ENCODE data around the gene SLC35D1. TPM values are rescaled to one million over a fixed set of nuclear protein-coding genes. Genes with fewer than 3 reads are reported as not detected.
A peak's percentile ranks its signal among the peaks of the same experiment; 100 is the strongest.

Gene SLC35D1
- 5.6 TPM for total RNA-seq
- long read RNA-seq, partial matches to known transcripts: 1 of 5 reads
- long read RNA-seq, other reads (novel, unspliced or antisense): 4 of 5 reads

- intact Hi-C loops (cut with DNase I): no loop called here
- no peak for TF ChIP-seq CTCF (IDR thresholded peaks at IDR 0.05)
- Histone ChIP-seq H3K27ac (peak within 1 kb of the TSS; percentile 94), H3K27me3 (ENCODE audit: low read depth) (no peaks in the 10 kb centered on the region), H3K4me1 (peaks cover 11% of the 10 kb centered on the region), H3K4me3 (peak within 1 kb of the TSS; percentile 78), H3K9me3 (no peaks in the 10 kb centered on the region), H3K36me3 (peaks cover 16% of the 10 kb centered on the region)
- ATAC-seq: peak; percentile 93
- DNase-seq: peak; percentile 84
Measured at GRCh38 chr1:67053785-67054772, at the start of gene SLC35D1. Gene SLC35D1 (minus strand): TSS chr1:67054148. CDS start chr1:67054013, 135 bp downstream.

GRCh38 chr1:67103548-67103947 lies 49.6 kb upstream of the SLC35D1 start:
- ATAC-seq (no peak), DNase-seq (no peak)
- Histone ChIP-seq H3K27me3 (ENCODE audit: low read depth) (no peaks in the 10 kb centered on the region), H3K4me3 (no peak overlapping the region), H3K9me3 (no peaks in the 10 kb centered on the region), H3K27ac (no peak overlapping the region), H3K36me3 (no peaks in the 10 kb centered on the region), H3K4me1 (no peaks in the 10 kb centered on the region)
- no peak for TF ChIP-seq CTCF (IDR thresholded peaks at IDR 0.05)
- intact Hi-C loops (cut with DNase I): no loop called here

GRCh38 chr1:67100833-67101232 lies 46.9 kb upstream of the SLC35D1 start:
- no peak overlapping the region for H3K27ac ChIP-seq
- no peaks in the 10 kb centered on the region for H3K4me1 ChIP-seq
- H3K9me3 ChIP-seq: no peaks in the 10 kb centered on the region
- DNase-seq (no peak), ATAC-seq (no peak)
- TF ChIP-seq CTCF (IDR thresholded peaks at IDR 0.05): no peak
- no peaks in the 10 kb centered on the region for H3K36me3 ChIP-seq
- intact Hi-C loops (cut with DNase I): no loop called here
- H3K27me3 ChIP-seq (ENCODE audit: low read depth): no peaks in the 10 kb centered on the region
- H3K4me3 ChIP-seq: no peak overlapping the region

- Histone ChIP-seq H3K27ac (no peak overlapping the region), H3K36me3 (no peaks in the 10 kb centered on the region), H3K27me3 (ENCODE audit: low read depth) (no peaks in the 10 kb centered on the region), H3K9me3 (no peaks in the 10 kb centered on the region), H3K4me1 (no peaks in the 10 kb centered on the region), H3K4me3 (no peak overlapping the region)
- intact Hi-C loops (cut with DNase I): no loop called here
- DNase-seq (no peak), ATAC-seq (no peak)
- no peak for TF ChIP-seq CTCF (IDR thresholded peaks at IDR 0.05)
Measured at GRCh38 chr1:67097305-67097704, 43.4 kb upstream of the SLC35D1 start.

- Histone ChIP-seq H3K4me1 (no peaks in the 10 kb centered on the region), H3K36me3 (no peaks in the 10 kb centered on the region), H3K27me3 (ENCODE audit: low read depth) (no peaks in the 10 kb centered on the region), H3K27ac (no peak overlapping the region), H3K4me3 (no peak overlapping the region), H3K9me3 (no peaks in the 10 kb centered on the region)
- intact Hi-C loops (cut with DNase I): no loop called here
- no peak for TF ChIP-seq CTCF (IDR thresholded peaks at IDR 0.05)
- DNase-seq: no peak
- ATAC-seq: no peak
Measured at GRCh38 chr1:67094191-67094590, 40.2 kb upstream of the SLC35D1 start.
